H1 (cell line): ENCODE measurements around the gene HIGD2A. TPM values are rescaled to one million over a fixed set of nuclear protein-coding genes. Genes with fewer than 3 reads are reported as not detected.

ENCODE experiments used
- CTCF ChIA-PET: fragments of 300-600 bp; sonication (Branson Sonifier 250); formaldehyde crosslinking; loops from one replicate; lab custom pipeline; 2021; ENCODE audit not compliant: partially characterized antibody; lab: Charles Lee
- POLR2A ChIA-PET: fragments of 300-600 bp; sonication (Branson Sonifier 250); formaldehyde crosslinking; loops from one replicate; lab custom pipeline; 2021; ENCODE audit warnings: inconsistent platforms; ENCODE audit not compliant: partially characterized antibody; lab: Charles Lee
- DNase-seq, 2 experiments: peaks; one replicate each; pipeline versions ENCODE4 v3.0.0 to v3.0.0-alpha.2; 2010 to 2022; ENCODE audit warnings: low spot score in 2 of 2, low read depth in 1 of 2, mixed read lengths in 1 of 2
- FAIRE-seq: peaks from 2 replicates; lab custom pipeline; 2011; peaks lifted over from hg19 to GRCh38; lab: Jason Lieb, UNC
- H2AFZ ChIP-seq: 2 replicates; pipeline ENCODE4 v1.8.1; 2012; ENCODE audit warnings: low read length, inconsistent platforms
- H2AK5ac ChIP-seq: 2 replicates; pipeline ENCODE4 v1.6.1; 2013; ENCODE audit warnings: low read depth, low read length
- H2BK120ac ChIP-seq: replicated peaks from 2 replicates; pipeline ENCODE3; 2013; ENCODE audit warnings: low read depth, low read length, inconsistent platforms
- H2BK12ac ChIP-seq: 2 replicates; pipeline ENCODE4 v1.6.1; 2013; ENCODE audit warnings: low read depth, low read length
- H2BK15ac ChIP-seq: 2 replicates; pipeline ENCODE4 v1.6.1; 2013; ENCODE audit warnings: low read length
- H2BK20ac ChIP-seq: 2 replicates; pipeline ENCODE4 v1.6.1; 2013; ENCODE audit warnings: low read length
- H2BK5ac ChIP-seq: 2 replicates; pipeline ENCODE4 v1.6.1; 2013; ENCODE audit warnings: low read depth, low read length
- H3K14ac ChIP-seq: 2 replicates; pipeline ENCODE4 v1.6.1; 2013; ENCODE audit warnings: inconsistent platforms; ENCODE audit not compliant: insufficient read length
- H3K18ac ChIP-seq: 2 replicates; pipeline ENCODE4 v1.6.1; 2013; ENCODE audit warnings: low read length; ENCODE audit errors: extremely low read depth
- H3K23ac ChIP-seq: 2 replicates; pipeline ENCODE4 v1.6.1; 2013; ENCODE audit warnings: inconsistent platforms; ENCODE audit not compliant: insufficient read length
- H3K23me2 ChIP-seq: 2 replicates; pipeline ENCODE4 v1.6.1; 2013; ENCODE audit warnings: low read depth, low read length
- H3K27ac ChIP-seq: 2 replicates; pipeline ENCODE4 v1.6.1; 2011; ENCODE audit warnings: low read depth, low read length, inconsistent platforms
- H3K27me3 ChIP-seq, 4 experiments: replicated peaks in 1 of 4; 1 replicate in 1 of 4; 2 replicates in 3 of 4; pipeline versions ENCODE4 v1.6.1 to v1.8.1; 2011 to 2013; ENCODE audit warnings: low read length in 3 of 4, mild to moderate bottlenecking in 3 of 4, inconsistent platforms in 2 of 4, mixed read lengths in 2 of 4, moderate library complexity in 1 of 4; ENCODE audit not compliant: control insufficient read depth in 3 of 4, insufficient read depth in 3 of 4; ENCODE audit errors: extremely low read depth in 1 of 4
- H3K36me3 ChIP-seq, 4 experiments: 2 replicates each; pipeline versions ENCODE4 v1.6.1 to v1.8.1; 2011 to 2013; ENCODE audit warnings: mild to moderate bottlenecking in 4 of 4, low read length in 3 of 4, moderate library complexity in 2 of 4, control low read depth in 1 of 4, inconsistent platforms in 1 of 4; ENCODE audit not compliant: insufficient read depth in 4 of 4, control insufficient read depth in 2 of 4
- H3K4ac ChIP-seq: replicated peaks from 2 replicates; pipeline ENCODE3; 2013; ENCODE audit warnings: low read length, low read depth, mixed read lengths, inconsistent platforms; ENCODE audit not compliant: insufficient read length
- H3K4me1 ChIP-seq, 4 experiments: replicated peaks in 1 of 4; 1 replicate in 1 of 4; 2 replicates in 3 of 4; pipeline versions ENCODE4 v1.6.1 to v1.8.1; 2011 to 2013; ENCODE audit warnings: low read length in 3 of 4, inconsistent platforms in 2 of 4, mixed read lengths in 1 of 4; ENCODE audit not compliant: insufficient read depth in 4 of 4, control insufficient read depth in 3 of 4
- H3K4me2 ChIP-seq, 2 experiments: 2 replicates each; pipeline versions ENCODE4 v1.6.1 to v1.8.1; 2011 to 2013; ENCODE audit warnings: low read depth in 2 of 2, low read length in 2 of 2, control low read depth in 1 of 2, inconsistent platforms in 1 of 2, mild to moderate bottlenecking in 1 of 2; ENCODE audit not compliant: insufficient read depth in 1 of 2
- H3K4me3 ChIP-seq, 4 experiments: fragments of 200-600, 300-600 bp in 1 of 4; sonication (generic), shearing (Covaris generic), sonication (Bioruptor Twin) in 1 of 4; 2 replicates each; pipeline versions ENCODE4 v1.5.1 to v1.8.1; 2011 to 2016; ENCODE audit warnings: low read length in 4 of 4, low read depth in 3 of 4, control low read depth in 2 of 4, inconsistent platforms in 2 of 4, mild to moderate bottlenecking in 2 of 4, mixed read lengths in 1 of 4, moderate library complexity in 1 of 4; ENCODE audit not compliant: insufficient read depth in 2 of 4; ENCODE audit errors: extremely low read depth in 1 of 4
- H3K56ac ChIP-seq: replicated peaks from 2 replicates; pipeline ENCODE3; 2013; ENCODE audit warnings: low read depth, mild to moderate bottlenecking, mixed read lengths, low read length, inconsistent platforms; ENCODE audit not compliant: insufficient read length
- H3K79me1 ChIP-seq: 2 replicates; pipeline ENCODE4 v1.6.1; 2013; ENCODE audit warnings: low read depth, low read length, control low read depth
- H3K79me2 ChIP-seq, 2 experiments: 2 replicates each; pipeline versions ENCODE4 v1.6.1 to v1.8.1; 2012 to 2013; ENCODE audit warnings: low read length in 2 of 2, mild to moderate bottlenecking in 2 of 2, inconsistent platforms in 1 of 2; ENCODE audit not compliant: insufficient read depth in 2 of 2, control insufficient read depth in 1 of 2
- H3K9ac ChIP-seq, 4 experiments: replicated peaks in 1 of 4; 1 replicate in 1 of 4; 2 replicates in 3 of 4; pipeline versions ENCODE4 v1.6.1 to v1.8.1; 2011 to 2013; ENCODE audit warnings: low read depth in 3 of 4, low read length in 3 of 4, control low read depth in 2 of 4, mild to moderate bottlenecking in 2 of 4, moderate library complexity in 2 of 4, inconsistent platforms in 1 of 4; ENCODE audit errors: extremely low read depth in 1 of 4
- H3K9me3 ChIP-seq, 2 experiments: 2 replicates each; pipeline versions ENCODE4 v1.6.1 to v1.8.1; 2012 to 2013; ENCODE audit warnings: mild to moderate bottlenecking in 2 of 2, moderate library complexity in 2 of 2, control low read depth in 1 of 2, inconsistent platforms in 1 of 2, low read depth in 1 of 2, low read length in 1 of 2, mixed read lengths in 1 of 2; ENCODE audit not compliant: insufficient read depth in 2 of 2
- H4K20me1 ChIP-seq, 2 experiments: replicated peaks in 1 of 2; 2 replicates each; pipeline versions ENCODE3 to v1.8.1; 2011 to 2013; ENCODE audit warnings: inconsistent platforms in 2 of 2, low read length in 2 of 2, mild to moderate bottlenecking in 1 of 2; ENCODE audit not compliant: insufficient read depth in 2 of 2, control insufficient read depth in 1 of 2
- H4K5ac ChIP-seq: 2 replicates; pipeline ENCODE4 v1.6.1; 2013; ENCODE audit warnings: low read length, low read depth, mixed read lengths, inconsistent platforms; ENCODE audit not compliant: insufficient read length
- H4K8ac ChIP-seq: 2 replicates; pipeline ENCODE4 v1.8.0; 2013; ENCODE audit warnings: mild to moderate bottlenecking, moderate library complexity, low read length, inconsistent platforms; ENCODE audit not compliant: insufficient read depth; ENCODE audit errors: extremely low read depth
- H4K91ac ChIP-seq: replicated peaks from 2 replicates; pipeline ENCODE3; 2013; ENCODE audit warnings: low read length, mixed read lengths, inconsistent platforms; ENCODE audit not compliant: insufficient read length
- ASH2L ChIP-seq: fragments of 200-600, 300-600 bp; sonication (generic); IDR thresholded peaks from one replicate; pipeline ENCODE4 v1.7.1; 2017; ENCODE audit warnings: low read length
- BCL11A ChIP-seq, 2 experiments: IDR thresholded peaks; one replicate each; pipeline ENCODE4 v1.6.1; 2011; ENCODE audit warnings: low read depth in 2 of 2, low read length in 2 of 2, mild to moderate bottlenecking in 2 of 2
- BRCA1 ChIP-seq: IDR thresholded peaks from 2 replicates; pipeline ENCODE4 v1.6.1; 2012; ENCODE audit warnings: low read depth, low read length, improper control_type of control experiment
- CTCF ChIP-seq, 3 experiments: IDR thresholded peaks; 1 replicate in 2 of 3; 2 replicates in 1 of 3; pipeline versions ENCODE4 v1.5.1 to v1.6.1; 2011; ENCODE audit warnings: low read length in 3 of 3, mild to moderate bottlenecking in 3 of 3, inconsistent platforms in 2 of 3, low read depth in 1 of 3, moderate library complexity in 1 of 3; ENCODE audit not compliant: insufficient read depth in 1 of 3; ENCODE audit errors: control extremely low read depth in 1 of 3
- KDM4A ChIP-seq: IDR thresholded peaks from one replicate; pipeline ENCODE4 v1.7.1; 2012; ENCODE audit warnings: low read depth, mild to moderate bottlenecking, moderate library complexity, low read length, inconsistent platforms; ENCODE audit not compliant: severe bottlenecking
- RAD21 ChIP-seq, 2 experiments: IDR thresholded peaks in 1 of 2; conservative IDR thresholded peaks in 1 of 2; 2 replicates each; pipeline ENCODE4 v1.6.1; 2011; ENCODE audit warnings: low read depth in 2 of 2, low read length in 2 of 2, improper control_type of control experiment in 1 of 2, inconsistent platforms in 1 of 2, mild to moderate bottlenecking in 1 of 2, moderate library complexity in 1 of 2
- RFX5 ChIP-seq: IDR thresholded peaks from 2 replicates; pipeline ENCODE4 v1.6.1; 2011; ENCODE audit warnings: low read depth, low read length, improper control_type of control experiment, borderline replicate concordance
- RNF2 ChIP-seq: fragments of 200-900, 300-1000 bp; sonication (generic); IDR thresholded peaks from 2 replicates; pipeline ENCODE4 v1.7.1; 2016; ENCODE audit warnings: borderline replicate concordance, low read depth, mild to moderate bottlenecking, antibody characterized with exemption, low read length; ENCODE audit not compliant: poor library complexity, severe bottlenecking; ENCODE audit errors: missing control alignments
- SP1 ChIP-seq: IDR thresholded peaks from 2 replicates; pipeline ENCODE4 v1.6.1; 2011; ENCODE audit warnings: low read depth, low read length
- TEAD4 ChIP-seq: IDR thresholded peaks from 2 replicates; pipeline ENCODE4 v1.6.1; 2012; ENCODE audit warnings: low read depth, low read length, inconsistent platforms, mixed read lengths
- WGBS, 2 experiments: shearing (Covaris generic) in 1 of 2; methylation state at CpG; one replicate each; pipeline versions ENCODE4 v1.1.6 to v1.1.7; 2013 to 2015; ENCODE audit warnings: low lambda C conversion rate in 2 of 2, mixed read lengths in 2 of 2, inconsistent platforms in 1 of 2, low coverage in 1 of 2, missing lambda C conversion rate in 1 of 2; ENCODE audit not compliant: insufficient replicate concordance in 2 of 2, insufficient coverage in 1 of 2, insufficient read length in 1 of 2; ENCODE audit errors: extremely low coverage in 1 of 2, missing lambda C conversion rate in 1 of 2; 5-methylcytosine and 5-hydroxymethylcytosine counted together
- polyA plus RNA-seq, 7 experiments: library from polyadenylated mRNA; depleted of rRNA in 3 of 7; stranded (reverse) in 5 of 7; unstranded in 2 of 7; fragments of >200 nt in 5 of 7; fragments of 200-250 nt in 2 of 7; gene quantifications; 1 replicate in 5 of 7; 2 replicates in 1 of 7; 4 replicates in 1 of 7; pipeline versions ENCODE4 v1.2.1 to v1.2.3, GENCODE V29; 2011 to 2013; ENCODE audit warnings: missing spikeins in 2 of 7, mixed read lengths in 2 of 7
- total RNA-seq: library from RNA; stranded (reverse); fragmentation: NEBNext Ultra II Directional; extraction: Animal tissue kit (Norgen Biotek cat#: 25700); gene quantifications from 2 replicates; pipeline ENCODE4 v1.2.1, GENCODE V29; 2021

Gene HIGD2A
- total and polyA plus RNA-seq, 2 of the 8 experiments (the other 6 are each of a cell fraction or from before 2014, with no cell fraction given), result 95.5 to 264 TPM

GRCh38 chr5:176414704-176415103, 26.2 kb downstream of the HIGD2A start:
- Histone ChIP-seq H3K4me2 (no peak overlapping the region), H3K27ac (no peak overlapping the region), H2BK120ac (no peak overlapping the region), H3K4me1 (peaks cover 0 to 3% (median 0%) of the 10 kb centered on the region in 4 experiments; a peak in 4 of 7 replicates), H2BK5ac (no peak overlapping the region), H2BK15ac (no peak overlapping the region), H2BK20ac (no peak overlapping the region), H4K91ac (no peak overlapping the region), H3K18ac (no peak overlapping the region), H3K9me3 (no peaks in the 10 kb centered on the region; a peak in 1 of 4 replicates), H2AFZ (no peak overlapping the region), H4K5ac (no peak overlapping the region), H3K4me3 (no peak overlapping the region), H4K8ac (no peak overlapping the region), H3K56ac (no peak overlapping the region), H3K14ac (no peak overlapping the region), H3K79me1 (no peaks in the 10 kb centered on the region), H4K20me1 (peaks cover 0 to 2% of the 10 kb centered on the region in 2 experiments), H3K4ac (no peak overlapping the region), H3K36me3 (0 out of 8 replicates have a peak, but pooled peaks cover 0 to 2% (median 0%) of the 10 kb centered on the region in 4 experiments), H2AK5ac (no peak overlapping the region), H3K79me2 (no peaks in the 10 kb centered on the region), H2BK12ac (no peak overlapping the region), H3K9ac (no peak overlapping the region), H3K23me2 (no peaks in the 10 kb centered on the region; the same call in 1 of the 2 replicates), H3K23ac (no peak overlapping the region), H3K27me3 (peaks cover 0 to 11% (median 9%) of the 10 kb centered on the region in 4 experiments; a peak in 6 of 7 replicates)
- 82% methylated on average over 3 of the region's 3 CpGs; no CpG with 5 or more reads in 1 of the 2 experiments for WGBS, 2 experiments
- CTCF ChIA-PET, result interaction anchor here (1.2 to 1.5 kb wide), 3 partner anchors 32 to 684 kb away, joined by 4 to 7 read pairs (median 4); no protein-coding TSS in a partner anchor
- DNase-seq (no peak), FAIRE-seq (no peak)
- POLR2A ChIA-PET, result interaction anchor here (1.4 kb wide), 1 partner anchor 27 kb away, joined by 4 read pairs; the partner anchor contains the start of gene NOP16
- TF ChIP-seq BCL11A (IDR thresholded peaks at IDR 0.05; ENCODE audit: low read depth in 2 of 2, low read length in 2 of 2) (no peak), SP1 (no peak), CTCF (IDR thresholded peaks at IDR 0.05; ENCODE audit: control extremely low read depth in 1 of 3, insufficient read depth in 1 of 3, low read depth in 1 of 3, low read length in 3 of 3) (no peak), KDM4A (no peak), RNF2 (no peak), RFX5 (no peak), ASH2L (no peak), BRCA1 (no peak), RAD21 (IDR thresholded peaks at IDR 0.05 in 1 of 2, conservative IDR thresholded peaks at IDR 0.05 in 1 of 2; ENCODE audit: low read depth in 2 of 2, low read length in 2 of 2) (no peak), TEAD4 (no peak)
